Measurements from ENCODE around the gene EPB41. TPM values are rescaled to one million over a fixed set of nuclear protein-coding genes. Genes with fewer than 3 reads are reported as not detected.
"Not testable (repeated sequence)": the region's sequence is repeated elsewhere in the genome, so short reads cannot be mapped to it uniquely, and the experiment has no call there.

EPB41 gene
- polyA plus RNA-seq, 1 of the 3 experiments (the other 2 are of a cell fraction): 7.4 TPM

- WGBS (ENCODE audit: low lambda C conversion rate): 45% methylated on average over 2 of the region's 2 CpGs
- DNase-seq: no peak
- TF ChIP-seq EP300 (IDR thresholded peaks at IDR 0.05; ENCODE audit: borderline replicate concordance in 1 of 2, low read depth in 1 of 2, low read length in 1 of 2) (peak in 1 of 2 experiments; percentile 27; a peak in 1 of 4 replicates), CTCF (IDR thresholded peaks at IDR 0.05) (no peak)
Measured at GRCh38 chr1:29084196-29084521, 169.8 kb downstream of the EPB41 start.

GRCh38 chr1:29090937-29091618 is 176.7 kb downstream of the EPB41 start:
- no peak overlapping the region for H3K27ac ChIP-seq (ENCODE audit: low read depth in 2 of 2, low read length in 1 of 2)
- H3K4me2 ChIP-seq: no peak overlapping the region
- no peaks in the 10 kb centered on the region for H3K79me2 ChIP-seq (ENCODE audit: insufficient read depth)
- CTCF ChIA-PET: interaction anchor here (0.6 kb wide), 1 partner anchor 9 kb away, joined by 3 read pairs; no protein-coding TSS in a partner anchor
- POLR2A ChIA-PET: no interaction called here
- no peaks in the 10 kb centered on the region for H3K9me3 ChIP-seq
- H3K27me3 ChIP-seq (ENCODE audit: insufficient read depth): no peaks in the 10 kb centered on the region
- H3K9ac ChIP-seq: no peak overlapping the region
- H3K4me3 ChIP-seq (ENCODE audit: low read depth in 2 of 2, low read length in 1 of 2): no peak overlapping the region
- no peaks in the 10 kb centered on the region for H4K20me1 ChIP-seq (ENCODE audit: insufficient read depth)
- H3K36me3 ChIP-seq (replicated peaks in 1 of 2; ENCODE audit: control insufficient read depth in 1 of 2, insufficient read depth in 2 of 2, low read length in 1 of 2): no peaks in the 10 kb centered on the region
- H3F3A ChIP-seq (replicated peaks; ENCODE audit: insufficient read depth): no peaks in the 10 kb centered on the region
- DNase-seq: no peak
- TF ChIP-seq FOXM1 (IDR thresholded peaks at IDR 0.05; ENCODE audit: low read depth) (no peak), PBX3 (IDR thresholded peaks at IDR 0.05) (no peak), ZBTB33 (IDR thresholded peaks at IDR 0.05; ENCODE audit: borderline replicate concordance, low read depth) (no peak), IRF3 (IDR thresholded peaks at IDR 0.05; ENCODE audit: low read depth, low read length) (no peak), RCOR1 (IDR thresholded peaks at IDR 0.05; ENCODE audit: low read length) (no peak)
- H2AFZ ChIP-seq (ENCODE audit: low read depth): no peak overlapping the region
- H3K9me2 ChIP-seq: no peaks in the 10 kb centered on the region
- H3K4me1 ChIP-seq (ENCODE audit: control insufficient read depth in 1 of 2, insufficient read depth in 2 of 2, low read depth in 1 of 2, low read length in 1 of 2): no peaks in the 10 kb centered on the region

More at GRCh38 chr1:29084196-29084521, 169.8 kb downstream of the EPB41 start:
- no peaks in the 10 kb centered on the region for H3K9me2 ChIP-seq
- no peak overlapping the region for H3K4me3 ChIP-seq (ENCODE audit: low read depth in 2 of 2, low read length in 1 of 2)
- POLR2A ChIA-PET: no interaction called here
- H3K9me3 ChIP-seq: no peaks in the 10 kb centered on the region
- no peaks in the 10 kb centered on the region for H3F3A ChIP-seq (replicated peaks; ENCODE audit: insufficient read depth)
- no peaks in the 10 kb centered on the region for H3K27me3 ChIP-seq (ENCODE audit: insufficient read depth)
- no peak overlapping the region for H2AFZ ChIP-seq (ENCODE audit: low read depth)
- H3K27ac ChIP-seq (ENCODE audit: low read depth in 2 of 2, low read length in 1 of 2): peak overlapping the region in 1 of 2 experiments; percentile 93; a peak in 2 of 4 replicates
- no peak overlapping the region for H3K9ac ChIP-seq
- peaks cover 2 to 16% of the 10 kb centered on the region in 2 experiments; a peak in 3 of 4 replicates for H3K4me1 ChIP-seq (ENCODE audit: control insufficient read depth in 1 of 2, insufficient read depth in 2 of 2, low read depth in 1 of 2, low read length in 1 of 2)
- CTCF ChIA-PET: interaction anchor here (0.8 to 1.6 kb wide), 4 partner anchors 35 to 348 kb away, joined by 3 read pairs; partner anchors contain the start of gene SRSF4
- no peaks in the 10 kb centered on the region for H3K79me2 ChIP-seq (ENCODE audit: insufficient read depth)
- H3K4me2 ChIP-seq: no peak overlapping the region
- no peaks in the 10 kb centered on the region for H3K36me3 ChIP-seq (replicated peaks in 1 of 2; ENCODE audit: control insufficient read depth in 1 of 2, insufficient read depth in 2 of 2, low read length in 1 of 2)
- H4K20me1 ChIP-seq (ENCODE audit: insufficient read depth): no peaks in the 10 kb centered on the region

GRCh38 chr1:29092704-29093103 is 178.3 kb downstream of the EPB41 start:
- H3K27me3 ChIP-seq (ENCODE audit: insufficient read depth); H3K79me2 ChIP-seq (ENCODE audit: insufficient read depth); H3K27ac ChIP-seq (ENCODE audit: low read depth in 2 of 2, low read length in 1 of 2); H3K9me2 ChIP-seq; POLR2A ChIA-PET; H2AFZ ChIP-seq (ENCODE audit: low read depth); H3K9me3 ChIP-seq; H3K4me2 ChIP-seq; H3K4me3 ChIP-seq (ENCODE audit: low read depth in 2 of 2, low read length in 1 of 2); H3K9ac ChIP-seq; H3K4me1 ChIP-seq (ENCODE audit: control insufficient read depth in 1 of 2, insufficient read depth in 2 of 2, low read depth in 1 of 2, low read length in 1 of 2); H4K20me1 ChIP-seq (ENCODE audit: insufficient read depth); DNase-seq; H3F3A ChIP-seq (replicated peaks; ENCODE audit: insufficient read depth); H3K36me3 ChIP-seq (replicated peaks in 1 of 2; ENCODE audit: control insufficient read depth in 1 of 2, insufficient read depth in 2 of 2, low read length in 1 of 2): not testable (repeated sequence)
- 70% methylated on average over 5 of the region's 5 CpGs for whole genome bisulfite sequencing (ENCODE audit: low lambda C conversion rate)
- CTCF ChIA-PET: interaction anchor here (1.3 kb wide), 1 partner anchor 53 kb away, joined by 3 read pairs; no protein-coding TSS in a partner anchor

All from SK-N-SH (cell line).